ENCODE results near the gene C9.
"Not testable (repeated sequence)": the region's sequence is repeated elsewhere in the genome, so short reads cannot be mapped to it uniquely, and the experiment has no call there.

C9 gene

GRCh38 chr5:39256477-39257235 lies 107.6 kb downstream of the C9 start:
- DNase-seq, result peak in 1 of 2 donors; percentile 95

GRCh38 chr5:39255406-39255805 lies 108.9 kb downstream of the C9 start:
- DNase-seq, result no peak

- DNase-seq, result no peak
Measured at GRCh38 chr5:39254671-39255070, 109.6 kb downstream of the C9 start.

- no peak for DNase-seq
Measured at GRCh38 chr5:39253196-39253595, 111.1 kb downstream of the C9 start.

- DNase-seq, result no peak
Measured at GRCh38 chr5:39249564-39250274, 114.6 kb downstream of the C9 start.

GRCh38 chr5:39249069-39249468 lies 115.2 kb downstream of the C9 start:
- no peak for DNase-seq

- no peak for DNase-seq
Measured at GRCh38 chr5:39240750-39241149, 123.5 kb downstream of the C9 start.

- no peak for DNase-seq
Measured at GRCh38 chr5:39238366-39239105, 125.8 kb downstream of the C9 start.

GRCh38 chr5:39236718-39237117 lies 127.6 kb downstream of the C9 start:
- no peak for DNase-seq

GRCh38 chr5:39235648-39236047 lies 128.6 kb downstream of the C9 start:
- DNase-seq, result no peak

- not testable (repeated sequence) for DNase-seq
Measured at GRCh38 chr5:39234494-39234893, 129.8 kb downstream of the C9 start.

All from bone marrow (tissue), 2 donors.